Measurements from ENCODE around the gene GPBAR1.

GPBAR1 gene

GRCh38 chr2:218244204-218244603 is 16.6 kb upstream of the GPBAR1 start:
- DNase-seq (ENCODE audit: low read depth): no peak

GRCh38 chr2:218244665-218245064 is 16.1 kb upstream of the GPBAR1 start:
- DNase-seq (ENCODE audit: low read depth): no peak

- DNase-seq (ENCODE audit: low read depth): no peak
Observed at GRCh38 chr2:218245214-218245613, 15.6 kb upstream of the GPBAR1 start.

- DNase-seq (ENCODE audit: low read depth): no peak
Observed at GRCh38 chr2:218249691-218250090, 11.1 kb upstream of the GPBAR1 start.

DNA sequence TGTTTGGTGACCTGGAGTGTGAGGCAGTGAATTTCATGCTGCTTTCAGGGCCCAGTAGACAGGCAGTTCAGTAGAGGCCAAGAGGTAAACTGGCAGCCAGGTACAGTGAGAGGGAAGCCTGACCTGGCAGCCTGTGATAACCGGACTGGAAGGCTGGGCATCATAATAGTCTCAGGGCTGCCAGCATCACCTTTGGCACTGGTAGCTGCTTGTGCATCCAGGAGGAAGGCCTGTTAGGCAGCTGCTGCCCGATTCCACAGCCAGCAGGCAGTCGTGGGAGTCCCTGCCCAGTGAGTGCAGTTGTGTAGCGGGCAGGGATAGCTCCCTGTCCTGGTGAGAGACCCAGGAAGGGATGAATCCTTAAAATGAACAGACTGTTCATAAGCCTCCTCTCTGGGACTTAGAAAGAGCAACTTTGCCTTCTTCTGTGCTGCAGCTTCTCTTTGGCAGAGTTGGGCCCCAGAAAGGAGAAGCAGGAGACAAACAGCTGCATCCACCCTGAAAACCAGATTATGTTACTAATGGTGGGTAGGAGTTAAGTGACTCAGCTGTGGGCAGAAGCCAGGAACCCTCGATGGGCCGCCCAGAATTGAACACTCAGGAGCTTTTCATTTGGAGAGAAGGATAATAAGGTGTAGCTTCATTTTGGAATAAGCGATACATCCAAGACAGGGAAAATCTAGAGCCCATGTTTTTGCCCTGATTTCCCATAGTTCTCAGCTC is 8.1 kb upstream of the GPBAR1 start:
- DNase-seq (ENCODE audit: low read depth): no peak

- no peak for DNase-seq (ENCODE audit: low read depth)
Observed at GRCh38 chr2:218253232-218253625, 7.6 kb upstream of the GPBAR1 start.

GRCh38 chr2:218255446-218255845 is 5.4 kb upstream of the GPBAR1 start:
- DNase-seq (ENCODE audit: low read depth): no peak

GRCh38 chr2:218256612-218257350 is 4.0 kb upstream of the GPBAR1 start:
- no peak for DNase-seq (ENCODE audit: low read depth)

DNA sequence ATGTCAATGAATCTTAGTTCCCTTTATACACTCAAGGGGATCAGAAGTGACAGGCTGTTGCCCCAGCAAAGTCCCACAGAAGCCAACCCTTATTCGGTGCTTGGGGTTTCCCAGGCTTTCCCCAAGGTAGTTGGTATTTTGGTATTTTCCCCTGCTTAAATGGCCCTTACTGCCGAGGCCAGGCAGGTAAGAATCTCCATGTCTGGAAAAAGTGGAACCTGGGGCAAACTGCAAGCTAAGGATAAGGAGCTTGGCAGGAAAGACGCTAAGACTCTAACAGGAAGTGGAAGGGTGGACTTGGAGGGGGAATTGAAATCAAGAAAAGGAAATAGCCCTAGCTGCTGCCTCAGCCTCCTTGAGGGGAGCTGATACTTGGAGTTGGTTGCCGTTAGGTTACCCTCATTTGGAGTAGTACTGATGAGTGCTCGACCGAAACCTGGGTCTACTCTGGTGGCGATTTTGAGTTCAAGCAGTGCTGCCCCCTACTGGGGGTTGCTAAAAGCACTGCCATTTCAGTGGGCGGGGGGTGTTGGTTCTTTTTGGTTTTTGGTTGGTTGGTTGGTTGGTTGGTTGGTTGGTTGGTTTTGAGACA is 3.3 kb upstream of the GPBAR1 start:
- DNase-seq (ENCODE audit: low read depth): no peak

- no peak for DNase-seq (ENCODE audit: low read depth)
Observed at GRCh38 chr2:218259099-218259961, 1.5 kb upstream of the GPBAR1 start.

DNA sequence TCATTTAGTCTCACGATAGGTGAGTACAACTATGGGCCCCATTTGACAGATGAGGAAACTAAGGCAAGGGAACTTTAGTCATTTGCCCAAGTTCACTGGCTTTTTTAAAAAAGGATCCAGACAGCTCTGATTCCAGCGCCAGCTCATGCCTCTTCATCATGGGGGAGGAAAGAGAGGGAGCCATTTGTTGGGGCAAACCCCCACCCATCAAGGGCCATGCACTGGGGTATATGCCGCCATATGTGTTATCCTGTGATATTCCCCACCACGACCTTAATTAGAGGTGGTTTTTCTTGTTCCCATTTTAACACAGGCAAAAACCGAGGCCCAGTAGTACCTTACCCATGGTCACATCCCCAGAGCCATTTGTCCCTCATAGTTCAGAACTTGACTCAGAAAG is 649 bp upstream of the GPBAR1 start:
- no peak for DNase-seq (ENCODE audit: low read depth)

- no peak for DNase-seq (ENCODE audit: low read depth)
Observed at GRCh38 chr2:218261423-218262236, 815 bp downstream of the GPBAR1 start.

- no peak for DNase-seq (ENCODE audit: low read depth)
Observed at GRCh38 chr2:218262237-218262600, 1.4 kb downstream of the GPBAR1 start.

DNA sequence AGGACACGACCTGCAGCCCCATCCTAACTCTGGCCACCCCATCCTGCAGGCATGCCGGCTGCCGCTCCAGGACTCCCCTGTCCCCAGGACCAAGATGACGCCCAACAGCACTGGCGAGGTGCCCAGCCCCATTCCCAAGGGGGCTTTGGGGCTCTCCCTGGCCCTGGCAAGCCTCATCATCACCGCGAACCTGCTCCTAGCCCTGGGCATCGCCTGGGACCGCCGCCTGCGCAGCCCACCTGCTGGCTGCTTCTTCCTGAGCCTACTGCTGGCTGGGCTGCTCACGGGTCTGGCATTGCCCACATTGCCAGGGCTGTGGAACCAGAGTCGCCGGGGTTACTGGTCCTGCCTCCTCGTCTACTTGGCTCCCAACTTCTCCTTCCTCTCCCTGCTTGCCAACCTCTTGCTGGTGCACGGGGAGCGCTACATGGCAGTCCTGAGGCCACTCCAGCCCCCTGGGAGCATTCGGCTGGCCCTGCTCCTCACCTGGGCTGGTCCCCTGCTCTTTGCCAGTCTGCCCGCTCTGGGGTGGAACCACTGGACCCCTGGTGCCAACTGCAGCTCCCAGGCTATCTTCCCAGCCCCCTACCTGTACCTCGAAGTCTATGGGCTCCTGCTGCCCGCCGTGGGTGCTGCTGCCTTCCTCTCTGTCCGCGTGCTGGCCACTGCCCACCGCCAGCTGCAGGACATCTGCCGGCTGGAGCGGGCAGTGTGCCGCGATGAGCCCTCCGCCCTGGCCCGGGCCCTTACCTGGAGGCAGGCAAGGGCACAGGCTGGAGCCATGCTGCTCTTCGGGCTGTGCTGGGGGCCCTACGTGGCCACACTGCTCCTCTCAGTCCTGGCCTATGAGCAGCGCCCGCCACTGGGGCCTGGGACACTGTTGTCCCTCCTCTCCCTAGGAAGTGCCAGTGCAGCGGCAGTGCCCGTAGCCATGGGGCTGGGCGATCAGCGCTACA is 2.1 kb downstream of the GPBAR1 start:
- DNase-seq (ENCODE audit: low read depth): no peak

DNA sequence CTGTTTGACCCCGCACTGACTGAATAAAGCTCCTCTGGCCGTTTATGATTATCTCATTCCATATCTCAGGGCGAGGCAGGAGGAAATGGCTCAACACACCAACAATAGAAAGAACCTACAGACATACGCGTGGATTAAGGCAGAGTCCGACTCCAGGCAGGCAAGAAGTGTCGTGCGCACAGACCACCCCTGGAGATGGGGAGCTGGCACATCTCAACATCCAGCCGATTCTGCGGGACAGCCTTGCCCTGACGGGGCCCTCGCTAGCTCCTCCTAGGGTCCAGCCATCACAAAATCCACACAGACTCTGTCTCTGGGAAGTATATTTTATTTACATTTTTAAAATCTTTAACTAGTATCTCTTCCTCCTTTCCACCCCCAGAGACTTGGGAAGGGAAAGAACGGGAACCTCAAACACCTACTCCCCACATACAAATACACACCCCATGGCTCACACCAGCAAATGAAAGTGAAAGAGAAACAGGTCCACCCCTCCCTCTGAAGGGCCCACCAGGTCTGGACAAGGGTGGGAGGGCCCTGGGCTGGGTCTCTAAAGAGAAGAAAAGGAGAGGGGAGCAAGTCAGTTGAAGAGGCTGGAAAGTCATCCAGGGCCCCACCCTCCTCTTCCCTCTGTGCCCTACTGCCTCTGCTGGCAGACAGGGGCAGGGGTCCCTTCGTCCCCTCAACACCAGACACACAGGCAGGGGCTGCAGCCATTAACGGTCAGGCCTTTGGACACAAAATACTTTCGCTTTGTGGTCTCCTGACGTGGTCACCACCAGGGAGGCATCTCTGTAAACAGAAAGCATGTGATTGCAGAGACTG is 3.2 kb downstream of the GPBAR1 start:
- no peak for DNase-seq (ENCODE audit: low read depth)

- no peak for DNase-seq (ENCODE audit: low read depth)
Observed at GRCh38 chr2:218264773-218265561, 4.2 kb downstream of the GPBAR1 start.

DNA sequence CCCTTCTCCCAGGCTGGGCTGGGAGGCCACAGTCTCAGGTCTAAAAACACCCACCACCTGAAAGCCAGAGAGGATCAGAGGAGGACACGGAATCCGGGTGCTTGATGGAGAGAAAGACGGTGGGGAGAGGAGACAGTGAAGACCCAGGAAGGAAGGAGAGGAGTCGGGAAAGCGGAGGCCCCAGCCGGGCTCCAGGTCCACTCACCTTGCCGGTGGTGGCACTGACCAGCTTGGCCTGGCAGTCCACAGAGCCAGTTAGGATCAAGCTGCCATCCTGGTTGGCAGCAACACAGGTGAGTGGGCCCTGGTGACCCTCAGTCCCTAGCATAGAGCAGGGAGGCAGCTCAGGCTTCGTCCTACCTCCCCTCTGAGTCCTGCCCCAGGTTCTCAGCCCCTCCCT is 4.8 kb downstream of the GPBAR1 start:
- no peak for DNase-seq (ENCODE audit: low read depth)

DNA sequence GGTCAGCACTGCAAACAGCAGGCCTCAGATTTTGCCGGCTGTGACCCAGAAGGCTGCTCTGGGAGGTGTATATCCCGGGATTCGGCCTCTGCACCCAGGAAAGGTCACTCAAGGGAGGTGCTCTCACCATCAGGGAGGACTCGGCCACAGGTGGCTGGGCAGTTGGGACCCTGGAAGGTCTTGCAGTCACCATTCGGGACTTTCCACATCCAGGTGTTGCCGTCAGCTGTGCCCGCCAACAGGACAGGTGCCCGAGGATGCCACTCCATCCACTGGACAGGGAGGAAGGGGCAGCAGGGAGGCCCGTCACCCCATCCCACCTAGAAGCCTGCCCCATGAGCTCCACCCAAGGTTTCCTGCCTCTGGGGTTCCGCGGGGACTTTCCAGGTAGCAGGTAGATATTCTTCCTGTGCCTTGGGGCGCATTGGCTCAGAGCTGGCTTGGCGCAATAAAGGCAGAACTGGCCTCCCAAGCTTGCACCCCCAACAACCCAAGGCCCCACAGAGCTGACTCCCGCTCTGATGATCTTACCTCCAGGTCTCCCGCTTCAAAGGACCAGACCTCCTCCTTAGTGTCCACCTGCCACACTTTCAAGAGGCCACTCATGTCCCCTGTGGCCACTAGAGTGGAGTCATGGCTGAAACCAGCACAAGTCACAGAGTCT is 5.6 kb downstream of the GPBAR1 start:
- DNase-seq (ENCODE audit: low read depth): no peak
